Thyroid gland (tissue), 4 donors: Measurements from ENCODE around the gene CHCHD6.

Experiments
- POLR2A ChIP-seq, 2 donors: fragments of 450-650 bp; IDR thresholded peaks; one replicate each; pipeline ENCODE4 v1.6.1; 2017; ENCODE audit warnings: antibody characterized with exemption in 2 of 2, mild to moderate bottlenecking in 2 of 2, moderate library complexity in 1 of 2
- TF ChIP-seq, protein P1 (sequence below), 6 experiments: fragments of 200-600 bp in 3 of 6; fragments of 450-650 bp in 3 of 6; sonication (generic) in 3 of 6; IDR thresholded peaks; one replicate each; pipeline ENCODE4 v1.5.1; 2016 to 2019; ENCODE audit warnings: antibody characterized with exemption in 6 of 6, mild to moderate bottlenecking in 2 of 6, inconsistent platforms in 1 of 6, moderate library complexity in 1 of 6

- no peak for TF ChIP-seq POLR2A (IDR thresholded peaks at IDR 0.05)
- TF ChIP-seq, protein P1, sequence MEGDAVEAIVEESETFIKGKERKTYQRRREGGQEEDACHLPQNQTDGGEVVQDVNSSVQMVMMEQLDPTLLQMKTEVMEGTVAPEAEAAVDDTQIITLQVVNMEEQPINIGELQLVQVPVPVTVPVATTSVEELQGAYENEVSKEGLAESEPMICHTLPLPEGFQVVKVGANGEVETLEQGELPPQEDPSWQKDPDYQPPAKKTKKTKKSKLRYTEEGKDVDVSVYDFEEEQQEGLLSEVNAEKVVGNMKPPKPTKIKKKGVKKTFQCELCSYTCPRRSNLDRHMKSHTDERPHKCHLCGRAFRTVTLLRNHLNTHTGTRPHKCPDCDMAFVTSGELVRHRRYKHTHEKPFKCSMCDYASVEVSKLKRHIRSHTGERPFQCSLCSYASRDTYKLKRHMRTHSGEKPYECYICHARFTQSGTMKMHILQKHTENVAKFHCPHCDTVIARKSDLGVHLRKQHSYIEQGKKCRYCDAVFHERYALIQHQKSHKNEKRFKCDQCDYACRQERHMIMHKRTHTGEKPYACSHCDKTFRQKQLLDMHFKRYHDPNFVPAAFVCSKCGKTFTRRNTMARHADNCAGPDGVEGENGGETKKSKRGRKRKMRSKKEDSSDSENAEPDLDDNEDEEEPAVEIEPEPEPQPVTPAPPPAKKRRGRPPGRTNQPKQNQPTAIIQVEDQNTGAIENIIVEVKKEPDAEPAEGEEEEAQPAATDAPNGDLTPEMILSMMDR (IDR thresholded peaks at IDR 0.05) = no peak
Observed at GRCh38 chr3:126655887-126656286, 48.2 kb upstream of the CHCHD6 start.
